GM18502 (cell line): ENCODE results near the gene C5orf46.
"Not testable (repeated sequence)": the region's sequence is repeated elsewhere in the genome, so short reads cannot be mapped to it uniquely, and the experiment has no call there.

Source experiments
- ATAC-seq: cut with Tn5 transposase; IDR thresholded peaks from one replicate; pipeline ENCODE4 v1.9.1; 2021; ENCODE audit warnings: mild to moderate bottlenecking; ENCODE audit not compliant: unreplicated experiment, poor library complexity

Gene C5orf46

DNA sequence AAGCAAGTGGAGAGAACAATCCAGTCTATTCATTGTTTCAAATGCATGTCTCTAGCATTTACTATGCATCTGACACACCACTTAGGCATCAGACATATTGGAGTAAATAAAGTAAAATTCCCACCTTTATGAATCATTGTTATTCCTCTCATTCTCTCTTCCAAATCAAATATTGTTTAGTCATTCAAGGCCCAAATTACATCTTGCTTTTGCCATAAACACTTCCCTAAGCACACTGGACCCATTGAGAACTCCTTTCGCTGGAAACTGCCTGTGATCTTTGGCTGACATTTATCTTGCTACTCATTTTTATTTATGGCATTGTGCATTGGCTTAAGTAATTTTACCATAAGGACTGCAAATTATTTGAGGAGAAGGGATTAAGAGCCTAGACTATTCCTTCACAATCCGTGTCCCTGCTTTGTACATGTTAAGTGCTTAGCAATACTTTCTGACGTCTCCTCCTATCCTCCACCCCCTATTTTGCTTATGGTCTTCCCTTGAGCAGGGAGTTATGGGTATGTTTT is 7.4 kb downstream of the C5orf46 start:
- ATAC-seq: no peak

GRCh38 chr5:147895864-147896263 is 10.5 kb downstream of the C5orf46 start:
- no peak for ATAC-seq

- no peak for ATAC-seq
Measured at GRCh38 chr5:147893820-147894219, 12.5 kb downstream of the C5orf46 start.

- no peak for ATAC-seq
Measured at GRCh38 chr5:147892696-147893296, 13.5 kb downstream of the C5orf46 start.

- no peak for ATAC-seq
Measured at GRCh38 chr5:147887930-147888329, 18.4 kb downstream of the C5orf46 start.

DNA sequence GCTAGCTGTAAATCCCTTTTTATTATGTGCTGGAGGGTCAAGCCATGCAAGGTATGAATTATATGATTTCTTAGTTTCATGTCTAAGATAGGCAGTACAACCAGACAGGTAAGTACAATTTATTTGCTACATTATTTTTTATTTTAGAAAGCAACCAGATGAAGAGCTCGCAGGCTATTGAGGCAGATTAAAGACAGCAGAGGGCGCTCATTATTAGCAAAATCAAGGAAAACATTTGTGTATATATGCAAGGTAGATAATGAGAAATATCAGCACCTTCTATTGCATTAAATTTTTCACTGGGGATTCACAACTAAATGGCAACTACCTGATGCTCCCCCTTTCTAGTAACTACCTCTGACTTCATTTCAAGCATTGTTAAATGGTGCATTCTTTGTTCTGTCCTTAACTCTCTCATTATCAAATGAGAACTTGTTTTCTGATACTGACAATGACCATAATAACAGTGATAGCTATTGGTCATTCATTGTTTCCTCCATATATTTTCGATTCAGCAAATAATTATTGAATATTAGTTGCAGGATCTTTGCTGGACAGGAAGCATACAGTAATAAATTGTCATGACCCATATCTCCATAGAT is 19.2 kb downstream of the C5orf46 start:
- no peak for ATAC-seq

GRCh38 chr5:147882586-147883313 is 23.6 kb downstream of the C5orf46 start:
- no peak for ATAC-seq

DNA sequence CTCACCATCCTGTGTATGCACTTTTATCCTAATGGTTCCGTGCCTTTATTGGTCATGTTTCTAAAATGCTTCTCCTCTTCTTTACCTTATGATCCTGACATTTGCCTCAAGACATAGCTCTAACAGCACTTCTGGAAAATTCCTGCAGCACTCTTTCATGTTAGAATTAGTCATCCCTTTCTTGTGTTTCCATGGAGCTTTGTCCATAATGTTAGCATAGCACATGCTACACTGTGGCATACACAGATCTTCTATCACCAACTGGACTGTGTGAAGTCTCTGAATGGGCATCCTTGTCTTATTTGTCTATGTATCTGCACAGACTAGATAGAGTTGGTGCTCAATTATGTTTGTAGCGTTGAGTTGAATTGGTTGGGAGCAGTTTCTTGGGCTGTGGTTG is 25.9 kb downstream of the C5orf46 start:
- no peak for ATAC-seq

DNA sequence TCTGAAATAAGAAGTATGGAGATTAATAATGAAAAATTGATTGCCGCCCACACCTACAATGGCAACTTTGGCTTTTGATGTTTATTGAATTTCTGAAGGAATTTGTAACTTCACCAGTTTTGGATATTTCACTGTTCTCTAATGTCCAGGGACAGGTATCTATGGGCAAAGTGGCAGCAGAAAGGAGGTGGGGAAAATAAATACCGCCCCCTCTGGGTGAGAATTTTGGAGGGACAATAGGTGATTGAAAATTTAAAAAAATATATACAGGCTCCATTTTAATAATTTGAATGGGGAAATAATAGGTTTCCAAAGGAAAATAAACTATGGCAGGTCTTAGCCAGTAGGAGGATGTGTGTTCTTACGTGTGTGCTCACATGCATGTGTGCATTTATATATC is 26.6 kb downstream of the C5orf46 start:
- no peak for ATAC-seq

- ATAC-seq: no peak
Measured at GRCh38 chr5:147878066-147878759, 28.1 kb downstream of the C5orf46 start, which contains the start of gene SCGB3A2. TSS of gene SCGB3A2 (plus strand) at chr5:147878711. CDS start at chr5:147878804, 93 bp downstream.

GRCh38 chr5:147876626-147877025 is 29.7 kb downstream of the C5orf46 start:
- no peak for ATAC-seq

- ATAC-seq: no peak
Measured at GRCh38 chr5:147876141-147876540, 30.2 kb downstream of the C5orf46 start.

DNA sequence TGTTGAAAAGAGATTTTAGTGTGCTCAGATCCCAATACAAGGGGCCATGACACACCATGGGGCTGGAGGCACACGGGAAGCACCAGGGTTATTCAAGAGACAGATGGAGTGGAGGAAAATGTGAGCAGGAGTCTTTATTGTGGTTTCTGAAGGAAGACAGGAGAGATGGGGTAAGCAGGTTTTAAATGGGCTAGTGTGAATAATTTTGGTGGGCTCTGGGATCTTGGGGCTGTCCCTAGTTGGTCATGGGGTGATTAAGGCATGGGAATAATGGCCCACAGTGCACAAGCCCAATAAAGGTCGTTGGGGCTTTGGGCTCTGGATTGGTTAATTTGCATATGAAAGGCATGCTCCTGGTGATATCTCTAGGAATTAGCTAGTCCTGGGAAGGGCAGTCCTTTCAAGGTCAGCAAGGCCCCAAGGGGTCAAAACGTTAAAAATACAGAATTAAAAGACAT is 31.4 kb downstream of the C5orf46 start:
- no peak for ATAC-seq

DNA sequence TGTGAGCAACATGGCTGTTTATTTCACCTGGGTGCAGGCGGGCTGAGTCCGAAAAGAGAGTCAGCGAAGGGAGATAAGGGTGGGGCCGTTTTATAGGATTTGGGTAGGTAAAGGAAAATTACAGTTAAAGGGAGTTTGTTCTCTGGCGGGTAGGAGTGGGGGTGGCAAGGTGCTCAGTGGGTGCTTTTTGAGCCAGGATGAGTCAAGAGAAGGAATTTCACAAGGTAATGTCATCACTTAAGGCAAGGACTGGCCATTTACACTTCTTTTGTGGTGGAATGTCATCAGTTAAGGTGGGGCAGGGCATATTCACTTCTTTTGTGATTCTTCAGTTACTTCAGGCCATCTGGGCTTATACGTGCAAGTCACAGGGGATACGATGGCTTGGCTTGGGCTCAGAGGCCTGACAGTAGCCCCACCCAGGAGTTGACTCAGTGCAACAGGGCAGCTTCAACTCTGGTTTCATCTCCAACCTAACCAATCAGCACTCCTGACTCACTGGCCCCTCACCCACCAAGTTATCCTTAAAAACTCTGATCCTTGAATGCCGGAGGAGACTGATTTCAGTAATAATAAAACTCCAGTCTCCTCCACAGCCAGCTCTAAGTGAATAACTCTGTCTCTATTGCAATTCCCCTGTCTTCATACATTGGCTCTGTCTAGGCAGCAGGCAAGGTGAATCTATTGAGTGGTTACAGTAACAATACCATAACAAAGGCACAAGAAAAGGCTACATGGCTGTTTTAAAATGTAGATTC is 32.0 kb downstream of the C5orf46 start:
- ATAC-seq: not testable (repeated sequence)

- ATAC-seq: not testable (repeated sequence)
Measured at GRCh38 chr5:147872744-147873435, 33.4 kb downstream of the C5orf46 start.

DNA sequence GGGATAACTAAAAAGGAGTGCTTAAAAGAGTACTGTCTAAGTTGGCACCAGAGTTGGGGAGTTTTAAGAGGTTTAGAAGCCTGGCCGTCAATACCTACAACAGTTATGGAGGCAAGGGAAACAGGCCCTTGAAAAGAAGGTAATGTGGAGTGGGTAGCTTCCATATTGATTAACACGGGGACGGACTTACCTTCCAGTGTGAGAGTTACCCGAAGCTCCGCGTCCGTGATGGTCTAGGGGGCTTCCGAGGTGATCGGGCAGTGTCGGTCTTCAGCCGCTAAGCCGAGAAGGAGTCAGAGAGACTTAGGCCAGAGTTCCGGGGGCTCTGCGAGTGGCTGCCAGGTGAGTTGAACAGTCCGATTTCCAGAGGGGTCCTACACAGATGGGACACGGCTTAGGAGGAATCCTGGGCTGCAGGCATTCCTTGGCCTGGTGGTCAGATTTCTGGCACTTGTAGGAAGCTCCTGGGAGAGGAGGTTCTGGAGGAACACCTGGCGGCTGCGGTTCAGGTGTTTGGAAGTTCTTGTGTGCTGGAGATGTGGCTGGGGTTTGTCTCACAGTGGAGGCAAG is 34.3 kb downstream of the C5orf46 start:
- ATAC-seq: not testable (repeated sequence)

DNA sequence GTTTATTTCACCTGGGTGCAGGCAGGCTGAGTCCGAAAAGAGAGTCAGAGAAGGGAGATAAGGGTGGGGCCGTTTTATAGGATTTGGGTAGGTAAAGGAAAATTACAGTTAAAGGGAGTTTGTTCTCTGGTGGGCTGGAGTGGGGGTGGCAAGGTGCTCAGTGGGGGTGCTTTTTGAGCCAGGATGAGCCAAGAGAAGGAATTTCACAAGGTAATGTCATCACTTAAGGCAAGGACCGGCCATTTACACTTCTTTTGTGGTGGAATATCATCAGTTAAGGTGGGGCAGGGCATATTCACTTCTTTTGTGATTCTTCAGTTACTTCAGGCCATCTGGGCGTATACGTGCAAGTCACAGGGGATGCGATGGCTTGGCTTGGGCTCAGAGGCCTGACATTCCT is 36.4 kb downstream of the C5orf46 start:
- not testable (repeated sequence) for ATAC-seq

DNA sequence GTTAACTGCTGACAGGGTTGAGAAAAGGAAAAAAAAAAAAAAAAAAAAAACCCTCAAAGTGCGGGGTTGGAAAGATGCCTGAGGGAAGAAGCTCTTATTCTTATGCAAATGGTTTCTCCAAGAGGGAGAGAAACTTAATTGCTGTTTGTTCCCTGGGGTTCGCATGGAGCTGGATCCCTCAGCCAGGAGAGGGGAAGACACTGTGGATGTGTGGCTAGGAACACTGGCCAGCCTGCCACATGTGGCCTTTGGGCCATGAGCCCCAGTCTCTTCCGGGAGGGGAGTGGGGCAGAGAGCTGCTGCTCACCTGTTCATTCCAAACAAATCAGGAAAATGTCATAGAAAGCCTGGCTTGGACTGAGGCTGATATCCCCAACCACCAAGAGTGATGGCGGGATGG is 37.2 kb downstream of the C5orf46 start:
- ATAC-seq: no peak
